ENCODE results near the gene TMEM184C. TPM values are rescaled to one million over a fixed set of nuclear protein-coding genes. Genes with fewer than 3 reads are reported as not detected.
A peak's percentile ranks its signal among the peaks of the same experiment; 100 is the strongest.

Gene TMEM184C
- polyA plus RNA-seq, 1 experiment = 27.1 TPM

- ChIA-PET CTCF (no interaction called here), POLR2A (no interaction called here)
- DNase-seq (ENCODE audit: low read depth) = no peak
- Histone ChIP-seq H3K4me3 (ENCODE audit: low read depth, low read length) (no peak overlapping the region), H3K27me3 (ENCODE audit: control insufficient read depth, insufficient read depth, low read length) (no peaks in the 10 kb centered on the region), H3K36me3 (ENCODE audit: control insufficient read depth, insufficient read depth, low read length) (no peaks in the 10 kb centered on the region)
- TF ChIP-seq, protein P1, sequence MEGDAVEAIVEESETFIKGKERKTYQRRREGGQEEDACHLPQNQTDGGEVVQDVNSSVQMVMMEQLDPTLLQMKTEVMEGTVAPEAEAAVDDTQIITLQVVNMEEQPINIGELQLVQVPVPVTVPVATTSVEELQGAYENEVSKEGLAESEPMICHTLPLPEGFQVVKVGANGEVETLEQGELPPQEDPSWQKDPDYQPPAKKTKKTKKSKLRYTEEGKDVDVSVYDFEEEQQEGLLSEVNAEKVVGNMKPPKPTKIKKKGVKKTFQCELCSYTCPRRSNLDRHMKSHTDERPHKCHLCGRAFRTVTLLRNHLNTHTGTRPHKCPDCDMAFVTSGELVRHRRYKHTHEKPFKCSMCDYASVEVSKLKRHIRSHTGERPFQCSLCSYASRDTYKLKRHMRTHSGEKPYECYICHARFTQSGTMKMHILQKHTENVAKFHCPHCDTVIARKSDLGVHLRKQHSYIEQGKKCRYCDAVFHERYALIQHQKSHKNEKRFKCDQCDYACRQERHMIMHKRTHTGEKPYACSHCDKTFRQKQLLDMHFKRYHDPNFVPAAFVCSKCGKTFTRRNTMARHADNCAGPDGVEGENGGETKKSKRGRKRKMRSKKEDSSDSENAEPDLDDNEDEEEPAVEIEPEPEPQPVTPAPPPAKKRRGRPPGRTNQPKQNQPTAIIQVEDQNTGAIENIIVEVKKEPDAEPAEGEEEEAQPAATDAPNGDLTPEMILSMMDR (IDR thresholded peaks at IDR 0.05; ENCODE audit: insufficient read depth, low read depth, low read length) = no peak
Measured at GRCh38 chr4:147607471-147607870, 9.7 kb upstream of the TMEM184C start.

GRCh38 chr4:147610686-147611085, 6.5 kb upstream of the TMEM184C start:
- Histone ChIP-seq H3K36me3 (ENCODE audit: control insufficient read depth, insufficient read depth, low read length) (no peaks in the 10 kb centered on the region), H3K4me3 (ENCODE audit: low read depth, low read length) (no peak overlapping the region), H3K27me3 (ENCODE audit: control insufficient read depth, insufficient read depth, low read length) (no peaks in the 10 kb centered on the region)
- ChIA-PET CTCF (no interaction called here), POLR2A (no interaction called here)
- DNase-seq (ENCODE audit: low read depth) = no peak
- TF ChIP-seq, protein P1 (IDR thresholded peaks at IDR 0.05; ENCODE audit: insufficient read depth, low read depth, low read length) = no peak

DNA sequence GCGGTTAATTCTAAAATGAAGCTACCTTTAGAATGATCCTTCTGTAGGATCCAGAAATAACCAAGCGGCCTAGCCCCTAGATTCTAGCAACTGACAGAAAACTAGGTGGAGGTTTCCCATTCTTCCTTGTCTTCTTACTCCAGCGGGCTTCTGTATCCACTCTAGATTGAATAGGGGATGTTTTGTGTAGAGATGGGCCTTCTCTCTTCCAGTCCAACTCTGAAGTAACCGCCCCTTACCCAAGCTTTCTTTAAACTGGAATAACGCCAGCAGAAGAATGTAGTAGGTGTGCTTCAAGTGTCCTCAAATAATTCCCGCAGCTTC, 386 bp upstream of the TMEM184C start:
- CTCF ChIA-PET = interaction anchor here (1.4 to 3.5 kb wide), 3 partner anchors 11 to 250 kb away, joined by 4 to 15 read pairs (median 11); no protein-coding TSS in a partner anchor
- Histone ChIP-seq H3K36me3 (ENCODE audit: control insufficient read depth, insufficient read depth, low read length) (no peaks in the 10 kb centered on the region), H3K4me3 (ENCODE audit: low read depth, low read length) (peak overlapping the region; percentile 81), H3K27me3 (ENCODE audit: control insufficient read depth, insufficient read depth, low read length) (no peaks in the 10 kb centered on the region)
- POLR2A ChIA-PET = no interaction called here
- DNase-seq (ENCODE audit: low read depth) = no peak
- TF ChIP-seq, protein P1 (IDR thresholded peaks at IDR 0.05; ENCODE audit: insufficient read depth, low read depth, low read length) = no peak

DNA sequence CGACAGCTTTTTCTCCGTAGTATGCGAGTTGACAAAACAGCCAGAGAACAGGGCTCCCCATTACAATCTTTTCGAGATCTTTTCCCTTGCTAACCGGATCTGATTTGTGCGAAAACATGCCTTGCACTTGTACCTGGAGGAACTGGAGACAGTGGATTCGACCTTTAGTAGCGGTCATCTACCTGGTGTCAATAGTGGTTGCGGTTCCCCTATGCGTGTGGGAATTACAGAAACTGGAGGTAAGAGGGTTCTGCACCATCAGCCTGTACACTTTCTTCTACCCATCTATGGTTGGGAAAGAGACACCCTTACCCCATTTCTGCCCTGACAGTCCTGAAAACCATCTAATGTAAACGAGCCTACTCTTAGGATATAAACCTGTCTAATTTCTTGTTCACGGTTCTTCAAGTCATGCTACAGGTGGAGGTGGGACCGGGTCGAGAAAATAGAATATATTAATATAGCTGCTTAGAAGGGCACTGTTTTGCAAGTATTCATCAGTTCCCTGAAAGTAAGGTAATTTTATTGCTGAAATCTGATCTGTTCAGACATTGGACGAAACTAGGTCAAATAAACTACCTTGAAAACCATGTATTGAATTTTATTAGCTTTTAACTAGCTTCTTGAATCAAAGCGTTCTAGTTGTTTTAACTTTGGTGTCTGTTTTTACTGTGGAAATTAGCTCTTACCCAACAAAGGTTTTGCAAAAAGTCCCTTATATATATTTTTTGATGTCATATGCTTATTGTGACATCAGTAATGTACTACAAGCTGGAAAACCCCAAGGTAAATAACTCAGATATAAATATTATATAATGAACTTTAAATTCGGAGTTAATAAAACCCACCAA, 869 bp downstream of the TMEM184C start:
- POLR2A ChIA-PET = no interaction called here
- H3K27me3 ChIP-seq (ENCODE audit: control insufficient read depth, insufficient read depth, low read length) = no peaks in the 10 kb centered on the region
- TF ChIP-seq, protein P1 (IDR thresholded peaks at IDR 0.05; ENCODE audit: insufficient read depth, low read depth, low read length) = no peak

DNA sequence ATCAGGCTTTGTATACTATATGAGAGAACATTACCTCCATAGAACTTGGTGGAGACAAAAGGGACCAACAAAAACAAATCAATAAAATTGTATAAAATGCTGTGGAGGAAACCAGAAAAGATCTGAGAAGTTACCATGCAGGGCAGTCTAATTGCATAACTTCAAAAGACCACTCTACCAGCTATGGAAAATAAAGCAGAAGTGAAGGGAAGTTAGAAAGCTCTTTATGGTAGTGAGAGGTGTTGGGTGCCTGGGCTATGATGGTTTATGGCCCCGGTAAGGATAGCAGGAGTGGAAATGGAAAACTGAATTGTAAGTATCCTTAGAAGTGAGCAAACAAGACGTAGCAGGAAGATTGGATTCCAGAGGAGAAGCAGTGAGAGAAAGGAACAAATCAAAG, 3.1 kb downstream of the TMEM184C start:
- ChIA-PET POLR2A (no interaction called here), CTCF (no interaction called here)
- Histone ChIP-seq H3K27me3 (ENCODE audit: control insufficient read depth, insufficient read depth, low read length) (no peaks in the 10 kb centered on the region), H3K4me3 (ENCODE audit: low read depth, low read length) (no peak overlapping the region), H3K36me3 (ENCODE audit: control insufficient read depth, insufficient read depth, low read length) (peaks cover 4% of the 10 kb centered on the region; the same call in 1 of the 2 replicates)
- TF ChIP-seq, protein P1 (IDR thresholded peaks at IDR 0.05; ENCODE audit: insufficient read depth, low read depth, low read length) = no peak
- no peak for DNase-seq (ENCODE audit: low read depth)

More for the DNA sequence above, 869 bp downstream of the TMEM184C start:
- CTCF ChIA-PET = interaction anchor here (1.1 to 3.5 kb wide), 7 partner anchors 9 to 249 kb away, joined by 3 to 15 read pairs (median 4); no protein-coding TSS in a partner anchor
- H3K4me3 ChIP-seq (ENCODE audit: low read depth, low read length) = peak overlapping the region; percentile 81
- 0 out of 2 replicates have a peak, but pooled peaks cover 1% of the 10 kb centered on the region for H3K36me3 ChIP-seq (ENCODE audit: control insufficient read depth, insufficient read depth, low read length)
- no peak for DNase-seq (ENCODE audit: low read depth)
